ENCODE results near the gene RRAGB. TPM values are rescaled to one million over a fixed set of nuclear protein-coding genes. Genes with fewer than 3 reads are reported as not detected.
"Not testable (repeated sequence)": the region's sequence is repeated elsewhere in the genome, so short reads cannot be mapped to it uniquely, and the experiment has no call there.

RRAGB gene
- total RNA-seq, 1 donor from 2014 or later = 22.1 TPM

- no peak for DNase-seq (ENCODE audit: low read depth, low spot score)
These were observed 49.6 kb downstream of the RRAGB start for GRCh38 chrX:55767100-55767499.

- DNase-seq (ENCODE audit: low read depth, low spot score) = not testable (repeated sequence)
These were observed 56.9 kb downstream of the RRAGB start for GRCh38 chrX:55774419-55774818.

- DNase-seq (ENCODE audit: low read depth, low spot score) = no peak
These were observed 60.0 kb downstream of the RRAGB start for GRCh38 chrX:55777596-55777995.

GRCh38 chrX:55778322-55778721 is 60.8 kb downstream of the RRAGB start:
- DNase-seq (ENCODE audit: low read depth, low spot score) = no peak

- no peak for DNase-seq (ENCODE audit: low read depth, low spot score)
These were observed 66.2 kb downstream of the RRAGB start for GRCh38 chrX:55783723-55784122.

- DNase-seq (ENCODE audit: low read depth, low spot score) = no peak
These were observed 69.5 kb downstream of the RRAGB start for GRCh38 chrX:55787063-55787462.

GRCh38 chrX:55787727-55788126 is 70.2 kb downstream of the RRAGB start:
- DNase-seq (ENCODE audit: low read depth, low spot score) = no peak

GRCh38 chrX:55794405-55794804 is 76.9 kb downstream of the RRAGB start:
- no peak for DNase-seq (ENCODE audit: low read depth, low spot score)

- no peak for DNase-seq (ENCODE audit: low read depth, low spot score)
These were observed 78.9 kb downstream of the RRAGB start for GRCh38 chrX:55796496-55796895.

- DNase-seq (ENCODE audit: low read depth, low spot score) = no peak
These were observed 84.3 kb downstream of the RRAGB start for GRCh38 chrX:55801811-55802210.

Other genes starting within 250 kb of the RRAGB start
- gene USP51, start 227.9 kb upstream of the RRAGB start, total RNA-seq = 1.1 and 1.3 TPM in 2 replicates
- not detected in 2 replicates for gene FOXR2, start 94.3 kb upstream of the RRAGB start, total RNA-seq

Measured in pulmonary artery endothelial cell (primary cell).